ENCODE measurements around the gene APCDD1L. TPM values are rescaled to one million over a fixed set of nuclear protein-coding genes. Genes with fewer than 3 reads are reported as not detected.

Gene APCDD1L
- polyA plus RNA-seq, 1 donor, result 0.09 TPM

DNA sequence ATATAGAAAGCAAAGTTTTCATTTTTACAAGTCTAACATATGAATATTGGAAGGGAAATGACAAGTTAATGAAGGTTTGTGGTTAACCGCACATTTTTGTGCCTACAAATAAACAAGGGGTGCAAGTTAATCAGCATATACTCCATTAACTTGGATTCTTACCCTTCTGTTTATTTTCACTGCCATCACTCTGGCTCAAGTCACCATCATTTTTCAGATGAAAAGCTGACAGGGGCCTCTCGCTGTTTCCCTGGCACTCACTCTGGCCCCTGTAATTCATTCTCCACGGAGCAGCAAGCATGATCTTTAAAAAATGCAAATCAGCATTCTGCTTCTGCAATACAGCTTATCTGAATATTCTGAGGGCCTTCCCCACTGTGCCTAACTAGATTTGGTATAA, 29.8 kb downstream of the APCDD1L start:
- Histone ChIP-seq H3K27me3 (ENCODE audit: control insufficient read depth, insufficient read depth, low read length) (no peaks in the 10 kb centered on the region), H3K9me3 (ENCODE audit: control insufficient read depth, low read depth, low read length) (no peaks in the 10 kb centered on the region), H3K4me1 (ENCODE audit: control insufficient read depth, insufficient read depth, low read length) (no peaks in the 10 kb centered on the region), H3K36me3 (ENCODE audit: control insufficient read depth, insufficient read depth, low read length) (no peaks in the 10 kb centered on the region), H3K4me3 (ENCODE audit: low read length) (no peak overlapping the region), H3K27ac (ENCODE audit: low read length) (no peak overlapping the region)
- WGBS (ENCODE audit: insufficient coverage, low lambda C conversion rate), result 80% methylated on average over 1 of the region's 3 CpGs
- no peak for DNase-seq

DNA sequence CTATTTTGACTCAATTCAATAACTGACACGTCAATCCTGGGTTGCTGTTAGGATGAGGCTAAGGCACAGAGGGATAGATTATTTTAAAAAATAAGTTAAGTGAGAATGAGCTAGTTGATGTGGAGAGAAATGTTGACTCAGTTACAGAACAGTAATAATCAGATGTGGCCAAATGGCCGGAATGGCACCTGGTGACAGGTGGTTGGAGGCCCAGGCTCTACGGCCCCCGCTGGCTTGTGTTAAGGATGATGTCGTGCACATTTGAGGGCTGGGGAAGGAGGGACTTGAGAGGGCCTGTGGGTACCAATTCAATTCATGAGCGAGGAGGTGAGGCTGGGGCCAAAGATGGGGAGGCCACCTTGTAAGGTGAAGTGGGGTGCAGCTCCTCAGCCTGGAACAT, 31.7 kb downstream of the APCDD1L start:
- no peak for DNase-seq
- no peak overlapping the region for H3K27ac ChIP-seq (ENCODE audit: low read length)
- no peaks in the 10 kb centered on the region for H3K36me3 ChIP-seq (ENCODE audit: control insufficient read depth, insufficient read depth, low read length)
- H3K4me1 ChIP-seq (ENCODE audit: control insufficient read depth, insufficient read depth, low read length), result no peaks in the 10 kb centered on the region
- 100% methylated on average over 2 of the region's 6 CpGs for WGBS (ENCODE audit: insufficient coverage, low lambda C conversion rate)
- no peaks in the 10 kb centered on the region for H3K9me3 ChIP-seq (ENCODE audit: control insufficient read depth, low read depth, low read length)
- H3K27me3 ChIP-seq (ENCODE audit: control insufficient read depth, insufficient read depth, low read length), result no peaks in the 10 kb centered on the region
- H3K4me3 ChIP-seq (ENCODE audit: low read length), result no peak overlapping the region

DNA sequence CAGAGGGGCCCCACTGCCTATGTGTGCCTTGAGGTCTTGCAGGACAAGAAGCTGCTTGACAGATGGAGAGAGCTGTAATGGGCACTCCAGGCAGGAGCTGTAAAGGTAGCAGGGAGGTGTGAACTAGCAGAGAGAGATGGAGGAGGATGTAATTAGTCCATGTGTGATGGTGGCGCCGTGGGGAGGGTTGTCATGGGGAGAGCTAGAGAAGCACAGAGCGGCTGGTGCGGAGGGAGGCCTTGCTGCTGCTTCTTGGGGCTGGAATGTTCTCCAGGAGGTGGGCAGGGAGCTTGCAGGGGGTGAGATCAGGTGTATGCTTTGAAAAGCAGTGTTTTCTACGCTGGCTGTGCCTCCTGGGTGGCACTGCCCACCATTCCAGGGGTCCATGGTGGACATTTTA, 32.1 kb downstream of the APCDD1L start:
- no peak for DNase-seq
- no peak overlapping the region for H3K4me3 ChIP-seq (ENCODE audit: low read length)
- no peaks in the 10 kb centered on the region for H3K36me3 ChIP-seq (ENCODE audit: control insufficient read depth, insufficient read depth, low read length)
- WGBS (ENCODE audit: insufficient coverage, low lambda C conversion rate), result no CpG with 5 or more reads among the region's 5 CpGs
- H3K9me3 ChIP-seq (ENCODE audit: control insufficient read depth, low read depth, low read length), result peaks cover 4% of the 10 kb centered on the region
- no peaks in the 10 kb centered on the region for H3K27me3 ChIP-seq (ENCODE audit: control insufficient read depth, insufficient read depth, low read length)
- H3K4me1 ChIP-seq (ENCODE audit: control insufficient read depth, insufficient read depth, low read length), result no peaks in the 10 kb centered on the region
- H3K27ac ChIP-seq (ENCODE audit: low read length), result no peak overlapping the region

DNA sequence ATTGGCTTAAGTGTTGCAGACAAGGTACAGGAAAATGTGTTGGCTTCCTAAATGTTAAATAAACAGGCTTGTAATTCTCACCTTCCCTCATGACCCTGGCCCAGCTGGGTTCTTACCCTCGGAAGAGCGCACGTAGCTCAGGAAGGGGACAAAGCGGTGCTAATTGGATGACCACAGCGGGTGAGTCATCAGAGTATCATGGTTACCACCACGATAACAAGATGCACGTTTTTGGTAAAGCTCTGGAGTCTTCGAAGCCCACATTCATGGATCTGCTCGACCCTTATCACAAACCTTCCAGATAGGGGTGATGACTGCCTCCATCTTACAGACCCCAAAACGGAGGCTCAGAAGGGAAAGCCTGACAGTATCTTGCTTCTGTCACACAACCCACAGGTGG, 32.8 kb downstream of the APCDD1L start:
- Histone ChIP-seq H3K4me1 (ENCODE audit: control insufficient read depth, insufficient read depth, low read length) (no peaks in the 10 kb centered on the region), H3K27me3 (ENCODE audit: control insufficient read depth, insufficient read depth, low read length) (no peaks in the 10 kb centered on the region), H3K27ac (ENCODE audit: low read length) (no peak overlapping the region), H3K9me3 (ENCODE audit: control insufficient read depth, low read depth, low read length) (peaks cover 6% of the 10 kb centered on the region), H3K36me3 (ENCODE audit: control insufficient read depth, insufficient read depth, low read length) (no peaks in the 10 kb centered on the region), H3K4me3 (ENCODE audit: low read length) (no peak overlapping the region)
- no CpG with 5 or more reads among the region's 10 CpGs for WGBS (ENCODE audit: insufficient coverage, low lambda C conversion rate)
- no peak for DNase-seq

DNA sequence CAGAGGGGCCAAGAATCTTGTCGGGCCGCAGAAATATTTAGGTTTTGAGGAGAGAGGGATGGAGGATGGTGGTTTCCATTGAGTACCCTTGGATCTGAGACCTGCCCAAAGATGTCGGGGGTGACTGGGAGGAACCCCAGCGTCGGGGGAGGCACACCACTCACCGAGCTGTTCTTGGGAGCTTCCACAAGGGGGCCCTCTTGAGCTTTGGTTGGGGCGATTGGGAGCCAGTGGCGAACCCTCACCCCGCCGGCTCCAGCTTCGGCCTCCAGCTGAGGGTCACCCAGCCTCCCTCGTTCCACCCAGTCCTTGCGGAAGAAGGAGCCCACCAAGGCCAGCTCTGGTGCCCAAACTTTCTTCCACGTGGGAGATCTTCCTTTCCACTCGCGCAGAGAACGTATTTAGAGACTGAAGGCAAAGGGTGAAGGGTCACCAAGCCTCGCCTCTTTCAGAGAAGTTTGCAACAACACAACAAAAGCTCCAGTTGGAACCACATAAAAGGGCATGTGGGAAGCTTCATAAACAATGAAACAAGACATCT, 33.6 kb downstream of the APCDD1L start:
- Histone ChIP-seq H3K9me3 (ENCODE audit: control insufficient read depth, low read depth, low read length) (peaks cover 6% of the 10 kb centered on the region), H3K36me3 (ENCODE audit: control insufficient read depth, insufficient read depth, low read length) (no peaks in the 10 kb centered on the region), H3K27ac (ENCODE audit: low read length) (no peak overlapping the region), H3K4me3 (ENCODE audit: low read length) (no peak overlapping the region), H3K27me3 (ENCODE audit: control insufficient read depth, insufficient read depth, low read length) (no peaks in the 10 kb centered on the region), H3K4me1 (ENCODE audit: control insufficient read depth, insufficient read depth, low read length) (no peaks in the 10 kb centered on the region)
- WGBS (ENCODE audit: insufficient coverage, low lambda C conversion rate), result no CpG with 5 or more reads among the region's 18 CpGs
- DNase-seq, result peak in 1 of 2 donors; percentile 43

DNA sequence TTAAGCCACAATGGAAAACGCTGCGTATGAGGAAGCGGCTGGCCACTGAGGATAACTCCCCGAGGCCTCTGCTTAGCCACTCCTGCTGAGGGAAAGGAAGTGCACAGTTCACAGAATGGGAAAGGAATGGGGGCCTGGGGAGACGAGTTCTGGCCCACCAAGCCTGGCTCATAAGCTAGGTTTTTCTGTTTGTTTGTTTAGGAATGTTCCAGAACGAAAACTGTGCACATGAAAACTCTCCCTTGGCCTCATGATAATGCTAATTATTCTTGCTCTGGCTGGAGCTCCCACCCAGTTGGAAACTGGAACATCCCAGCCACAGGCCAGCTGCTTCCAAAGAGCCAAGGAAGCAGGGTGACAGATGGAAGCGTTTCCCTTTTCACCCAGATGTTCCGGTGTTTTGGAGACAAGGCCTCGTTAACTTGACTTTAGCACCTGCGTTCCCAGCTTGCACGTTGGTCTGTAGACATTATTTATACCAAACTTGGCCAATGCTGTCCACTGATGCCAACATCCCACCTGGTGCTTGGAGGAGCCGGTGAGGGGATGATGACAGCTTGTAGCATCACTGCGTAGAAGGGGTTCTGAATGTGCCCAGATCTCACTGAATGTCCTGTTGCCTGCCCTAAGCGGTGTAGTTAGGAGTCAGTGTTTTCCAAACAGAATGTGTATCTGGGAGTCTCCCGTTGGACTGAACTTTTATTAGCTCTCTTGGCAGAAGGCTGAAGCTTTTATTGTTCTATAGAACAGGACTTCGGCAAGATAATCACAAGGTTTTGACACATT, 34.5 kb downstream of the APCDD1L start:
- no peaks in the 10 kb centered on the region for H3K27me3 ChIP-seq (ENCODE audit: control insufficient read depth, insufficient read depth, low read length)
- no peak overlapping the region for H3K27ac ChIP-seq (ENCODE audit: low read length)
- no peaks in the 10 kb centered on the region for H3K36me3 ChIP-seq (ENCODE audit: control insufficient read depth, insufficient read depth, low read length)
- peaks cover 6% of the 10 kb centered on the region for H3K9me3 ChIP-seq (ENCODE audit: control insufficient read depth, low read depth, low read length)
- no CpG with 5 or more reads among the region's 16 CpGs for WGBS (ENCODE audit: insufficient coverage, low lambda C conversion rate)
- H3K4me3 ChIP-seq (ENCODE audit: low read length), result no peak overlapping the region
- no peaks in the 10 kb centered on the region for H3K4me1 ChIP-seq (ENCODE audit: control insufficient read depth, insufficient read depth, low read length)
- no peak for DNase-seq

DNA sequence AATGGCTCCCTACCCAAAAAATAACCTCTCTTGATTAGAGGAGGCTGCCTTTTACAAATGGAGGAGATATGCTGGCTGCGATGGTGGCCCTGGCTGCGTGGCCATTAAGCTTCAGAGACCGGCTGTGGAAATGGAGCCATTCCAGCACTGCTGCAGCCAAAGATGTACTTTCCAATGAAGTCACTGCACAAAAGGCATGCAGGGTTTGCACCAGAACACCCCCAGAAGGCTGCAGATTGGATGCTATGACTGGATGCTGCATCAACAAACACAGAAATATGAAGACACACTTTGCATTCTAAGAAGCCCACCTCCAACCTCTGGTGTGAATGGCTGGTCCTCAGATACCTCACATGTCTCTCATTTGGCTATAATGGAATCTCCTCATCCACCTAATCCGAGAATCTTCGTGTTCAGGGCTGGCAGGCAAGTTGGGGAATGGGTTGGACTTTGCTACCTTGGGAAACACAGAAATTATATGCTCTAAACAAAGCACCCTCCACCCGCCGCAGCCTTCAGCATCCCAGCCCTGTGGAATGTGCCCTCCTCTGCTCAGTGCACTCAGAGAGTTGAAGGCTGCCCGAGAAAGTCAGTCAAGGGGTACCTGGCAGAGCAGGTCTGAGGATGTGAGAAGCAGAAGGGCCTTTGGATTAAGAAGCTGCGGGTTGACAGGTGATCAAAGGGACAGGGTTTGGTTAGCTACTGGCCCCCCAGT, 35.3 kb downstream of the APCDD1L start:
- no peaks in the 10 kb centered on the region for H3K36me3 ChIP-seq (ENCODE audit: control insufficient read depth, insufficient read depth, low read length)
- no peak overlapping the region for H3K27ac ChIP-seq (ENCODE audit: low read length)
- H3K4me3 ChIP-seq (ENCODE audit: low read length), result no peak overlapping the region
- peaks cover 6% of the 10 kb centered on the region for H3K9me3 ChIP-seq (ENCODE audit: control insufficient read depth, low read depth, low read length)
- WGBS (ENCODE audit: insufficient coverage, low lambda C conversion rate), result no CpG with 5 or more reads among the region's 9 CpGs
- no peaks in the 10 kb centered on the region for H3K27me3 ChIP-seq (ENCODE audit: control insufficient read depth, insufficient read depth, low read length)
- DNase-seq, result no peak
- H3K4me1 ChIP-seq (ENCODE audit: control insufficient read depth, insufficient read depth, low read length), result no peaks in the 10 kb centered on the region

DNA sequence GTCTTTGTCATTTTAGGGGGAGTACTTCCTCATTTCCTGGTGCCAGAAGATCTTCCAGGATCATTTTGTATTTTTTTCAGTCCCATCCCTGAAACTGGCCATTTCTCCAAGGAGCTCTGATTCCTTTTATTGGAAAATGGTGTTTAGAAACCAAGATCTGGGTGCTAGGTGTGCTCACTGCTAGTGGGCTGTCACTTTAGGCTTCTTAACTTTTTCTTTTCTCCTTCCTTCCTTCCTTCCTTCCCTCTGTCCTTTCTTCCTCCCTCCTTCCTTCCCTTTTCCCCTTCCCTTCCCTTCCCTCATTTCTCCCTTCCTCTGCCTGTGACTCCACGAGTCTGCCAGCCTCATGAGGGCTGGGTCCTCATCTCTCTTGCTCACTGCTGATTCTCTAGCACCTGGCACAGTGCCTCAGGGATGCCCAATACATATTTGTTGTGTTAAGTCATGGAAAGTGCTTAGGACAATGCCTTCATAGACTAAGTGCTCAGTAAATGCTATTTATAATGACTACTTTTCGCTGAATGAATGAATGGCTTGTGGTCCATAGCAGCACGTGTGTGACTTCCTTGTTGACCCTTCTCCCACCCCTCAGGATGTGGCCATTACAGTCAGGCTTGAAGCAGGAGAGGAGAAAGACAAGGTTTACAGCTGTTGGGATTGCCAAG, 36.9 kb downstream of the APCDD1L start:
- H3K27me3 ChIP-seq (ENCODE audit: control insufficient read depth, insufficient read depth, low read length), result no peaks in the 10 kb centered on the region
- no peaks in the 10 kb centered on the region for H3K4me1 ChIP-seq (ENCODE audit: control insufficient read depth, insufficient read depth, low read length)
- no peaks in the 10 kb centered on the region for H3K36me3 ChIP-seq (ENCODE audit: control insufficient read depth, insufficient read depth, low read length)
- no peak overlapping the region for H3K27ac ChIP-seq (ENCODE audit: low read length)
- WGBS (ENCODE audit: insufficient coverage, low lambda C conversion rate), result no CpG with 5 or more reads among the region's 3 CpGs
- no peak overlapping the region for H3K4me3 ChIP-seq (ENCODE audit: low read length)
- DNase-seq, result no peak
- peaks cover 6% of the 10 kb centered on the region for H3K9me3 ChIP-seq (ENCODE audit: control insufficient read depth, low read depth, low read length)

DNA sequence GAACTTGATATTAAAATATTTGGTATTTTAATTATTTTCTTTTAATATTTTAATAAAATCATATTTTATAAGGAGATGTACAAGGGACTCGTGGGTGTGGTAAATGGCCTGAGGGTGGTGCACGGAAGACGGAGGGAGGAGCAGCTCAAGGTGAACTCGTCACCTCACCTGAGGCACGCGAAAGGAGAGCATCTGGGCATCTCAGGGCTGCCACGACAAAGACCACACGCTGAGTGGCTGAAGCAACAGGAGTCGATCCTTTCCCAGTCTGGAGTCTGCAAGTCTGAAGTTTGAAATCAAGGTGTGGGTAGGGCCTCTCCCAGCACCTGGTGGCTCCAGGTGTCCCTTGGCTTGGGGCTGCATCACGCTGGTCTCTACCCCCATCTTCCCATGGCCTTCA, 39.7 kb downstream of the APCDD1L start:
- WGBS (ENCODE audit: insufficient coverage, low lambda C conversion rate), result no CpG with 5 or more reads among the region's 10 CpGs
- DNase-seq, result no peak
- H3K4me3 ChIP-seq (ENCODE audit: low read length), result no peak overlapping the region

More for the DNA sequence above, 39.7 kb downstream of the APCDD1L start:
- Histone ChIP-seq H3K27me3 (ENCODE audit: control insufficient read depth, insufficient read depth, low read length) (no peaks in the 10 kb centered on the region), H3K4me1 (ENCODE audit: control insufficient read depth, insufficient read depth, low read length) (no peaks in the 10 kb centered on the region), H3K9me3 (ENCODE audit: control insufficient read depth, low read depth, low read length) (peaks cover 6% of the 10 kb centered on the region), H3K36me3 (ENCODE audit: control insufficient read depth, insufficient read depth, low read length) (no peaks in the 10 kb centered on the region), H3K27ac (ENCODE audit: low read length) (no peak overlapping the region)

All from large intestine (tissue), 3 donors.